NB4 (cell line): ENCODE data around the gene NIPAL3.

Source experiments
- CTCF ChIP-seq: IDR thresholded peaks from one replicate; pipeline ENCODE4 v1.5.1; 2012; ENCODE audit warnings: low read depth, low read length
- MAX ChIP-seq: IDR thresholded peaks from 2 replicates; pipeline ENCODE4 v1.6.1; 2011; ENCODE audit warnings: low read depth, low read length
- POLR2A ChIP-seq: IDR thresholded peaks from 2 replicates; pipeline ENCODE4 v1.6.1; 2011; ENCODE audit warnings: mild to moderate bottlenecking; ENCODE audit not compliant: insufficient read length; ENCODE audit errors: extremely low read depth

GRCh38 chr1:24420547-24420946, 4.9 kb downstream of the NIPAL3 start:
- TF ChIP-seq CTCF (no peak), MAX (no peak), POLR2A (no peak)
